OCI-M1 (cell line): Measurements from ENCODE around the gene ATF4.
"Not testable (repeated sequence)": the region's sequence is repeated elsewhere in the genome, so short reads cannot be mapped to it uniquely, and the experiment has no call there.

Experiments
- DNase-seq: peaks from one replicate; lab custom pipeline; 2025; lab: John Stamatoyannopoulos, UW

The ATF4 gene

GRCh38 chr22:39489094-39490068 is 31.0 kb upstream of the ATF4 start:
- DNase-seq, result peak; percentile 34

- peak; percentile 87 for DNase-seq
Measured at GRCh38 chr22:39490135-39490798, 30.1 kb upstream of the ATF4 start.

DNA sequence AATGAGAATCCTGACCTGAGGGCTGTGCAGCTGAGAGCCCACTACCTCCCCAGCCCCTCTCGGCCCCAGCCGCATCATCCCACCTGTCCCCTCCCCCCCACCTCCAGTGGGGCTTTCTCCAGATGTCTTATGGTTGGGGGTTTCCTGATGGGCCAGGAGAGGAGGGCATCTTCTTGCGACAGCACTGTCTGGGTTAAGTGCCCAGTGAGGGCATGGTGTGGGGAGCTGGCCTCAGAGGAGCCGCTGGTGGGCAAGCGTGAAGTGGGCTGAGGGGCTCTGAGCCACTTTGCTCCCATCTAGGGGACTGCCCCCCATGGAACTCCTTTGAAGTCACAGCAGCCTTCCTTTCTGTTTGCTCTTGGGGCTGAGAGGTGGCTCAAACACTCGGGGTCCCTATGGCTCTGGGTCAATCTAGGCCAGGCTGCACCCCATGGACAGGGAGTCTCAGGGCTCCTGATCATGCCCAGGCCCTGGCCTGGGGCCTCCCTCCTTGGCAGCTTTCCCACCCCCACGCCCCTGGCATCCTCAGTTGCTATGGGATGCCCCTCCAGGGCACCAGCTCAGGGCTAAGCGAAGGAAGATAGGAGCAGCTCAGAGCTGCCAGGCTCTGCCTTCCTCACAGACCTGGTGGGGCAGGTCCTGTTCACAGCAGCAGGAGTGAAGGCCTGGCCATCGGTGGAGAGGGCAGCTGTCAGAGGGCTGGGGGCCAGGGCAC is 29.2 kb upstream of the ATF4 start:
- no peak for DNase-seq

DNA sequence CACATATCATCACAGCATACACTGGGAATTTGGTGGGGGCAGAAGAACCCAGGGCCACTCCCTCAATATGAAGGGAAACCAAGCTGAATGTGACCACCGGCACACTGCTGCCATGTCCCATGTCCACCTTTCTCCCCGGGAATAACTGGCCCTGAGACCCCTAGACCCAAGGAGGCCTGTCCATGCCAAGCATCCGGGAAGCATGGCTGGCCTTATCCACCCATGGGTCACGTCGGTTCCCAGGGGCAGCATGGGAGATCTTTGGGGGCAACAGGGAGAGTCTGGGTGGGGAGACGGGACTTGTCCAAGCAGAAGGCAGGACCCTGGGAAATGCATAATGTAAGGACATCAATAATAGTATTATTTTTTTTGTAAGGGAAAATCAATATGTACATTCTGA is 28.7 kb upstream of the ATF4 start:
- no peak for DNase-seq

GRCh38 chr22:39492186-39492585 is 28.2 kb upstream of the ATF4 start:
- DNase-seq, result no peak

GRCh38 chr22:39493759-39494158 is 26.6 kb upstream of the ATF4 start:
- no peak for DNase-seq

- DNase-seq, result no peak
Measured at GRCh38 chr22:39494471-39495120, 25.8 kb upstream of the ATF4 start.

DNA sequence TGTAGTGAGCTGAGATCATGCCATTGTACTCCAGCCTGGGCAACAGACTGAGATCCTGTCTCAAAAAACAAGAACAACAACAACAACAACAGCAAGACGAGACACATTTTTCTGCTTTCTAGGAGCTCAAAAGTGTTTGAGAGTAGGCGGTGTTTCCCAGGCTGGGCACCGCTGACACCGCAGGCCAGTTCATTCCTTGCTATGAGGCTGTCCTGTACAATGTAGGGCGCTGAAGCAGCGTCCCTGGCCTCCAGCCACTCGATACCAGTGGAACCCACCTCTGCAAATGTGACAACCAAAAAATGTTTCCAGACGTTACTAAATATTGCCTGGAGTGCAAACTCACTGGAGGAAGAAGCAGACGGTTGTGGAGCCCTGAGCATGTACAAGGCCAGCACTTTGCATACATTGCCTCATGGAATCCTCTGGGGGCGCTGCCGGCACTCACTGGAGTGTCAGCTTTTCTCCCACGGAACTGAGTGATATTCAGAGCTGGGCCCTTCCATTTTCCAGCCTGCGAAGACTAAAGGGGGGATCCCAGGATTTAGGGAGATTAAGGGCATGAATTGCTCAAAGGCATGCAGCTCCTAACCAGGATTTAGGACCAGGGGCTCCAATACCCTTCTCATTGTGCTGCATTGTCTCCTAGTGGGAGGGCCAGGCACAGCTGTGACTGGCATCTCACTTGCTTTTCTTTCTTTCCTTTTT is 24.1 kb upstream of the ATF4 start:
- peak; percentile 86 for DNase-seq

DNA sequence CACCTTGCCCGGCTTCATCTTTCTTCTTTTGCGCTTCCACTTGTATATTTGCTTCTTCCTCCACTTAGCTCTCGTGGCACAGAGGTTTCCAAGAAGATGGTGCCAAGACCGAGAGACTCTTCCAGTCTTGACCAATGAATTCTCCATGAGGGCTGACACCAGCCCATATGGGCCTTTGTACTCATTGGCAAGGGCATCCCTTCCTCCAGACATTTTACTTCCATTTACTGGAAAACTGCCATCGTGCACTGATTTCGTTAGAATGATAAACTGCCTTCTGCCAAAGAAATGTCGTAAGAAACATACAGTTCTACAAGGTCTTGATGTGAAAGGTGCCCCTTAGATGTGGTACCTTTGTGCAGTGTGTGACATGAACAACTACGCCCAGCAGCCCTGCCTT is 22.9 kb upstream of the ATF4 start:
- no peak for DNase-seq

DNA sequence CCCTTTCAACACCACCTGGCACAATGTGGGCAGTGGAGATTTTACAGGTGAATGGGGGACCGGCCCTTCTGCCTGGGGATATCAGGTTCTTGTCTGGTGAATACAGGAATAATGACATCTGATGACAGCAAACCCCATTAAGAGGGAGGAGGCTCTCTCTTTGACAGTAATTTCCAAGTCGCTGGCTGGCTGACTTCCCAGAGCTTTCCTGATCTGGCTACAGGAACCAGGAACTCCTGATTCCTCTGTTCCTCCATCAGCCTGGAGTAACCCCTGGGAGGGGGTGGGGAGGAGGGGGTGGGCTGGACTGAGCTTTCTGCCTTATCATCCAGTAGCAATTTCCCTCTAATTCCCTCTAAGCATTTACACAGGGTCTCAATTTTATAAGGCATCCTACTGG is 22.0 kb upstream of the ATF4 start:
- no peak for DNase-seq

DNA sequence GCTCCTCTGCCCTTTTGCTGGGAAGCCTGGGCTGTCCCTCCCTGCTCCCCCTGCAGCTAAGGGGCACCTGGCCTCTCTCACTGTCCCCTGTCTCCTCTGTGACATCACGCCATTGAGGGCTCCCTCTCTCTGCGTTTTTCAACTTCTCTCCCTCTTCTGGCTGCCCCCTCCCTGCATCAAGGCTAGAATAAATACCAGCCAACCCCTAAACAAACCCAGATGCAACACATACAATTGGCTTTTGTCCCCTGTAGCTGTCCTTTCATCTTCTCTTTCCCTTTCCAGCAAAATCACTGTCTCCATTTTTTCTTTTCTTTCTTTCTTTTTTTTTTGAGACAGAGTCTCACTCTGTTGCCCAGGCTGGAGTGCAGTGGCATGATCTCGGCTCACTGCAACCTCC is 21.6 kb upstream of the ATF4 start:
- DNase-seq, result no peak

- no peak for DNase-seq
Measured at GRCh38 chr22:39500101-39500500, 20.3 kb upstream of the ATF4 start.

- DNase-seq, result peak; percentile 66
Measured at GRCh38 chr22:39501644-39502108, 18.7 kb upstream of the ATF4 start.

DNA sequence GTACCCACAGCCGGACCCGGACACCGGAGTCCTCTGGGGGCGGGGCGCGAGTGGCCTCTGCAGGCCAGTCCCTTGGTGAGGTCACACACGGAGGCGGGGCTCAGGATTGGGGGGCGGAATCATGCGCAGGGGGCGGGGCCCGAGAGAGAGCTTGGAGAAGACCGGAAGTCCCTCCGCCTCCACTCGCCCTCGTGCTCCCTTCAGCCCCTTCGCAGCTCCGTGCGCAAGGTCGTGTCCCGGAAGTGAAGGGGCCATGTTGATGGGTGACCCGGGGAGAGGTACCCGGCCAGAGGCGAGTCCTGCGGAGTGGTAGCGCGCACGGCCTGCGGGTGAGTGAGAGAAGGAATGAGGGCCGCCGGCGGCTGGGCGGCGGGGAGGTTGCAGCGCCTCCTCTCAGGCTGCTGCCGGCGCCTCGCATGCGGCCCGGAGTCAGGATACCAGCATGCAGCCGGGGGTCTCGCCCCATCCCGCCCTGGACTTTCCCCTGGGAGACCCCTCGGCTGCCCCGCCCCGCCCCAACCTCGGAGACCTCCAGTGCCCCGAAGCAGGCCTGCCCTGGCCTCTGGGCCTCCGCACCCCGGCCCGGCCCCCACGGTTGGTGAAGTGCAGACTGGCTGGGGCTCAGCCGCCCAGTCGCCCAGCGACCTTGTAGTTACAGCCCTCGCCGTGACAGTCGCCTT is 18.1 kb upstream of the ATF4 start, which contains the start of gene MIEF1:
Gene MIEF1, plus strand, starts transcription at position 182 of the 680 bp plus-strand sequence. CDS start 9,005 bp downstream, outside the sequence.
- peak; percentile 98 for DNase-seq

GRCh38 chr22:39502789-39503409 is 17.5 kb upstream of the ATF4 start:
- DNase-seq, result peak; percentile 37

GRCh38 chr22:39503630-39504029 is 16.7 kb upstream of the ATF4 start:
- no peak for DNase-seq

GRCh38 chr22:39504071-39504470 is 16.3 kb upstream of the ATF4 start:
- DNase-seq, result no peak

DNA sequence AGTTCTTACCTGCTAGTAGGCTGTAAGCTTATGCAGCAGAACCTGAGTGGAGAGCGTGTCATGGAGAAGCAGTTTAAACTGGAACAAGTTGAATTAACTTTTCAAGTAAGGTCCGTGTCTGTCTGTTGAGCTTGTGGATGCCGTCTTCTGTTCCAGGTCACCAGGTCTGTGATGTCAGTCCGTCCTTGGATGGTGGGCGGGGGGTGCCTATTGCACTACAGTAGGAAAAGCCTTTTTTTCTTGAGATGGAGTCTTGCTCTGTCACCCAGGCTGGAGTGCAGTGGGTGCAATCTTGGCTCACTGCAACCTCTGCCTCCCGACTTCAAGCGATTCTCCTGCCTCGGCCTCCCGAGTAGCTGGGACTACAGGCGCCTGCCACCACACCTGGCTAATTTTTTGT is 13.3 kb upstream of the ATF4 start:
- DNase-seq, result not testable (repeated sequence)

GRCh38 chr22:39508393-39508792 is 12.0 kb upstream of the ATF4 start:
- no peak for DNase-seq

GRCh38 chr22:39510529-39511149 is 9.7 kb upstream of the ATF4 start:
- no peak for DNase-seq
